Esophagus squamous epithelium (tissue), 4 donors: ENCODE measurements around the gene MMUT.

ENCODE experiments used
- CTCF ChIP-seq, 6 experiments: fragments of 450-650 bp in 4 of 6; fragments of 200-600 bp in 2 of 6; sonication (generic) in 2 of 6; IDR thresholded peaks; one replicate each; pipeline ENCODE4 v1.5.1; 2016 to 2019; ENCODE audit warnings: antibody characterized with exemption in 6 of 6, mild to moderate bottlenecking in 4 of 6, moderate library complexity in 4 of 6
- POLR2A ChIP-seq, 4 donors: fragments of 450-650 bp; IDR thresholded peaks; one replicate each; pipeline ENCODE4 v1.6.1; 2017; ENCODE audit warnings: antibody characterized with exemption in 4 of 4, mild to moderate bottlenecking in 4 of 4, moderate library complexity in 3 of 4

GRCh38 chr6:49430866-49431265, 32.2 kb downstream of the MMUT start:
- TF ChIP-seq POLR2A (IDR thresholded peaks at IDR 0.05), result no peak
- no peak for TF ChIP-seq CTCF (IDR thresholded peaks at IDR 0.05)
